Neural cell (in vitro differentiated cells): ENCODE results near the gene ETFB. TPM values are rescaled to one million over a fixed set of nuclear protein-coding genes. Genes with fewer than 3 reads are reported as not detected.
A peak's percentile ranks its signal among the peaks of the same experiment; 100 is the strongest.

Experiments used
- H2AFZ ChIP-seq: fragments of 200-600, 300-800 bp; sonication (generic), shearing (Covaris generic); 2 replicates; pipeline ENCODE4 v1.6.0; 2014; ENCODE audit warnings: low read depth, mild to moderate bottlenecking, antibody characterized with exemption, low read length, moderate library complexity
- H3F3A ChIP-seq: fragments of 200-600 bp; shearing (Covaris generic); 2 replicates; pipeline ENCODE4 v1.6.1; 2016; ENCODE audit warnings: mild to moderate bottlenecking, moderate library complexity, mixed read lengths, antibody characterized with exemption, low read length; ENCODE audit not compliant: insufficient read depth, poor library complexity, severe bottlenecking
- H3K27ac ChIP-seq: fragments of 200-600, 300-800 bp; sonication (generic), shearing (Covaris generic); 2 replicates; pipeline ENCODE4 v1.5.1; 2014; ENCODE audit warnings: mild to moderate bottlenecking, low read length, moderate library complexity
- H3K27me3 ChIP-seq: fragments of 300-800, 200-600 bp; sonication (generic), shearing (Covaris generic); 2 replicates; pipeline ENCODE4 v1.6.0; 2014; ENCODE audit warnings: mild to moderate bottlenecking, low read depth, low read length, moderate library complexity; ENCODE audit not compliant: insufficient read depth
- H3K36me3 ChIP-seq: fragments of 300-800, 200-600 bp; sonication (generic), shearing (Covaris generic); 2 replicates; pipeline ENCODE4 v1.5.1; 2014; ENCODE audit warnings: mild to moderate bottlenecking, antibody characterized with exemption, low read length, moderate library complexity; ENCODE audit not compliant: insufficient read depth
- H3K4me2 ChIP-seq: fragments of 300-800, 200-600 bp; sonication (generic), shearing (Covaris generic); 2 replicates; pipeline ENCODE4 v1.6.0; 2014; ENCODE audit warnings: mild to moderate bottlenecking, low read length
- H3K4me3 ChIP-seq: fragments of 300-800, 200-600 bp; sonication (generic), shearing (Covaris generic); 2 replicates; pipeline ENCODE4 v1.5.1; 2014; ENCODE audit warnings: mild to moderate bottlenecking, low read length, moderate library complexity
- H3K79me2 ChIP-seq: fragments of 200-600 bp; shearing (Covaris generic); replicated peaks from 2 replicates; pipeline ENCODE4 v1.6.0; 2014; ENCODE audit warnings: mild to moderate bottlenecking, low read length, moderate library complexity; ENCODE audit not compliant: insufficient read depth
- H3K9ac ChIP-seq: fragments of 300-800, 200-600 bp; sonication (generic), shearing (Covaris generic); 2 replicates; pipeline ENCODE4 v1.6.1; 2016; ENCODE audit warnings: mild to moderate bottlenecking, low read length, mixed read lengths
- H3K9me2 ChIP-seq: fragments of 200-600 bp; shearing (Covaris generic); 2 replicates; pipeline ENCODE4 v1.6.1; 2016; ENCODE audit warnings: mild to moderate bottlenecking, low read length, mixed read lengths; ENCODE audit not compliant: insufficient read depth
- H3K9me3 ChIP-seq: fragments of 200-600, 300-800 bp; sonication (generic), shearing (Covaris generic); 2 replicates; pipeline ENCODE4 v1.6.1; 2016; ENCODE audit warnings: mild to moderate bottlenecking, mixed run types, low read length, moderate library complexity, mixed read lengths
- H4K20me1 ChIP-seq: fragments of 200-600 bp; shearing (Covaris generic); 2 replicates; pipeline ENCODE4 v1.6.1; 2016; ENCODE audit warnings: mild to moderate bottlenecking, mixed run types; ENCODE audit not compliant: insufficient read depth
- CTCF ChIP-seq: fragments of 450-650 bp; IDR thresholded peaks from 2 replicates; pipeline ENCODE4 v1.5.1; 2014; ENCODE audit warnings: antibody characterized with exemption, mild to moderate bottlenecking, moderate library complexity; ENCODE audit not compliant: poor library complexity, severe bottlenecking
- EP300 ChIP-seq: fragments of 450-650 bp; conservative IDR thresholded peaks from 2 replicates; pipeline ENCODE4 v1.6.1; 2014; ENCODE audit warnings: antibody characterized with exemption, mild to moderate bottlenecking, moderate library complexity; ENCODE audit not compliant: poor library complexity, severe bottlenecking
- EZH2 ChIP-seq: fragments of 200-600, 300-800 bp; shearing (Covaris generic), sonication (generic); IDR thresholded peaks from 2 replicates; pipeline ENCODE4 v1.6.1; 2014; ENCODE audit warnings: antibody characterized with exemption, low read length, borderline replicate concordance, mild to moderate bottlenecking; ENCODE audit not compliant: insufficient read depth, poor library complexity, severe bottlenecking
- MXI1 ChIP-seq: fragments of 450-650 bp; conservative IDR thresholded peaks from 2 replicates; pipeline ENCODE4 v1.6.1; 2014; ENCODE audit warnings: antibody characterized with exemption, mild to moderate bottlenecking; ENCODE audit not compliant: poor library complexity, severe bottlenecking
- POLR2AphosphoS5 ChIP-seq: IDR thresholded peaks from 2 replicates; pipeline ENCODE4 v1.6.1; 2012
- RAD21 ChIP-seq: fragments of 450-650 bp; conservative IDR thresholded peaks from 2 replicates; pipeline ENCODE4 v1.6.1; 2014; ENCODE audit warnings: antibody characterized with exemption, mild to moderate bottlenecking, moderate library complexity
- REST ChIP-seq: IDR thresholded peaks from 2 replicates; pipeline ENCODE4 v1.6.1; 2012; ENCODE audit warnings: borderline replicate concordance
- SMC3 ChIP-seq: fragments of 450-650 bp; conservative IDR thresholded peaks from 2 replicates; pipeline ENCODE4 v1.6.1; 2014; ENCODE audit warnings: antibody characterized with exemption, mild to moderate bottlenecking, moderate library complexity; ENCODE audit not compliant: poor library complexity
- TAF1 ChIP-seq: IDR thresholded peaks from 2 replicates; pipeline ENCODE4 v1.6.1; 2012; ENCODE audit warnings: low read depth
- polyA plus RNA-seq: library from polyadenylated mRNA; depleted of rRNA; stranded (reverse); fragments of >200 nt; gene quantifications from 2 replicates; pipeline ENCODE4 v1.2.3, GENCODE V29; 2014

Gene ETFB
- polyA plus RNA-seq, 1 donor from 2014 or later, result 383 TPM

DNA sequence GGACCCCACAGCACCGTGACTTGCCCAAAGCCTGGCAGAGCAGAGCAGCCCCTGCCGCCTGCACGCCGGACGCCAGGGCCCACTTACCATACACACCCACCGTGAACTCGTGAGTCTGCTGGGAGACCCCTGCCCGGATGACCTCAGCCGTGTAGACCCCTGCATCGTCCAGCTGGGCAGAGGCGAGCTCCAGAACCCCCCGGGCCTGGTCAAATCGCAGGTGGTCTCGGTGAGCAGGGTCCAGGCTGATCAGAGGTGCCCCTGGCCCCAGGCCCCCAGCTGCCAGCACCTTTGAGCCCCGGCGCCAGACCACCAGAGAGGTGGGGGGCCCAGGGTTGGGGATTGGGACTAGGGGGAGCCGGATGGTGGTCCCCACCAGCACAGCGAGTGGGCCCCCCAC, 25.1 kb downstream of the ETFB start:
- Histone ChIP-seq H3K9me3 (no peaks in the 10 kb centered on the region), H4K20me1 (no peaks in the 10 kb centered on the region), H3K27ac (no peak overlapping the region), H3K9me2 (no peaks in the 10 kb centered on the region), H2AFZ (no peak overlapping the region), H3K36me3 (no peaks in the 10 kb centered on the region), H3K4me2 (no peak overlapping the region), H3F3A (no peaks in the 10 kb centered on the region), H3K79me2 (no peaks in the 10 kb centered on the region), H3K4me3 (no peak overlapping the region), H3K9ac (peak overlapping the region; percentile 68), H3K27me3 (peaks cover 5% of the 10 kb centered on the region)
- TF ChIP-seq MXI1 (no peak), EZH2 (no peak), POLR2AphosphoS5 (no peak), TAF1 (no peak), REST (no peak), SMC3 (no peak), RAD21 (no peak), CTCF (no peak), EP300 (no peak)

DNA sequence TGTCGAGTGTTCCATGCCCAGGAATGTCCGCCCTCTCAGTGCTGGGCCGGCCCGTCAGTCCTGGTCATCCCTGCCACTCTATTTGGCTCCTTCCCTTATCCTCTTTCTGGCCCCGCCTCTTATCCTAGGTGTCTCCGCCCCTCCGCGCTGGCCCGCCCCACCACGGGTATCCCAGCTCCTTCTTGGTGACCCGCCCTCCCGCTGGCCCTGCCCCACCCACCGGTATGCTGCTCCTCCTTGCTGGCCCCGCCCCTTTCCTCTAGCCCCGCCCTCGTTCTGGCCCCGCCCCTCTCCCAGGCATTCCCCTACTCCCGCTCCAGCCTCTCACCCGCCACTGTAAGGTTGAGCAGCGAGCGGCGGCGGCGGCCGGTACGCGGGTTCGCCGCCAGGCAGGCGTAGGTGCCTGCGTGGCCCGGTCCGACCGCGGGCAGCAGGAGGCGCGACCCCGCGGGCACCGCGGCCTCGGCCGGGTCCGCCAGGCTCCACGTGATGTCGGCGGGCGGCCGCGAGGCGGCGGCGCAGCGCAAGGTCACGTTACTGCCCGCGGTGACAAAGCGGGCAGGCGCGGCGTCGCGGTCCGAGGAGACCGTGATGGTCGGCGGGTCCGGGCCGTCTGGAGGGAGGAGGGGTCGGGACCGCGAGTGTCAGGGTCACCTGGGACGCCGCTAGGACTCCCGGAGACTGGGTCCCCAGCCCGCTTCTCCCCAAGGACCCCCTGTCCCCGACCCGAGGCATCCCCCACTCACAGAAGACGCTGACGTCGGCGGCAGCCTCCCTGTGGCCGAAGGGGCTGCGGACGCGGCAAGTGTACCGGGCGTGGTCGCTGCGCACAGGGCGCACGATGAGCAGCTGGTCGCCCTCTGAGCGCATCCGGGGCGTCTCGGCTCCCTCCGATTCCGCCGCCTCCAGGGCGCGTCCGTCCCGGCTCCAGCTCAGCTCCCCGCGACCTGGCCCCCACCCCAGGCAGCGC, 26.2 kb downstream of the ETFB start:
- Histone ChIP-seq H3K79me2 (no peaks in the 10 kb centered on the region), H3K27me3 (peaks cover 5% of the 10 kb centered on the region), H4K20me1 (no peaks in the 10 kb centered on the region), H3K4me3 (peak overlapping the region; percentile 72), H3F3A (no peaks in the 10 kb centered on the region), H3K4me2 (peak overlapping the region; percentile 7), H3K9ac (peak overlapping the region; percentile 70), H2AFZ (no peak overlapping the region), H3K36me3 (no peaks in the 10 kb centered on the region), H3K27ac (peak overlapping the region; percentile 8), H3K9me3 (no peaks in the 10 kb centered on the region), H3K9me2 (no peaks in the 10 kb centered on the region)
- TF ChIP-seq POLR2AphosphoS5 (peak; percentile 52), CTCF (peak; percentile 63), TAF1 (peak; percentile 67), EZH2 (no peak), MXI1 (peak; percentile 51), EP300 (peak; percentile 51), SMC3 (peak; percentile 60), REST (no peak), RAD21 (peak; percentile 33)
